ENCODE data around the gene STAB2.

GRCh38 chr12:103734863-103735262 is 147.8 kb downstream of the STAB2 start:
- no peak for TF ChIP-seq ZNF274 (IDR thresholded peaks at IDR 0.05; ENCODE audit: low read depth, low read length)
- TF ChIP-seq YY1 (IDR thresholded peaks at IDR 0.05; ENCODE audit: insufficient read depth, insufficient read length), result no peak
- no peak for TF ChIP-seq SUZ12 (IDR thresholded peaks at IDR 0.05; ENCODE audit: extremely low read depth, insufficient read depth, insufficient read length)
